Kidney (tissue), 14 donors: ENCODE results near the gene LBH. TPM values are rescaled to one million over a fixed set of nuclear protein-coding genes. Genes with fewer than 3 reads are reported as not detected.

Source experiments
- DNase-seq, 5 donors: peaks; one replicate each; pipeline ENCODE4 v3.0.0-alpha.2; 2013 to 2020
- FAIRE-seq: peaks from 2 replicates; lab custom pipeline; 2012; peaks lifted over from hg19 to GRCh38; lab: Jason Lieb, UNC
- H3K27ac ChIP-seq, 2 donors: one replicate each; pipeline ENCODE4 v1.7.0; 2013; ENCODE audit warnings: low read depth in 2 of 2, low read length in 2 of 2, inconsistent platforms in 1 of 2
- H3K27me3 ChIP-seq: one replicate; pipeline ENCODE4 v1.7.1; 2013; ENCODE audit warnings: low read length, inconsistent platforms; ENCODE audit not compliant: control insufficient read depth, insufficient read depth
- H3K36me3 ChIP-seq, 3 donors: one replicate each; pipeline versions ENCODE4 v1.7.0 to v1.7.1; 2013; ENCODE audit warnings: low read length in 3 of 3, control low read depth in 1 of 3, inconsistent platforms in 1 of 3; ENCODE audit not compliant: insufficient read depth in 3 of 3, control insufficient read depth in 2 of 3
- H3K4me1 ChIP-seq, 3 donors: one replicate each; pipeline versions ENCODE4 v1.7.0 to v1.7.1; 2013; ENCODE audit warnings: low read length in 3 of 3, inconsistent platforms in 1 of 3, low read depth in 1 of 3; ENCODE audit not compliant: control insufficient read depth in 2 of 3, insufficient read depth in 2 of 3
- H3K4me3 ChIP-seq, 3 donors: one replicate each; pipeline versions ENCODE4 v1.7.0 to v1.8.1; 2013; ENCODE audit warnings: low read length in 3 of 3, control low read depth in 1 of 3, inconsistent platforms in 1 of 3
- H3K9ac ChIP-seq, 3 donors: one replicate each; pipeline versions ENCODE4 v1.7.0 to v1.7.1; 2013; ENCODE audit warnings: low read length in 3 of 3, control low read depth in 1 of 3, inconsistent platforms in 1 of 3
- H3K9me3 ChIP-seq, 3 donors: one replicate each; pipeline versions ENCODE4 v1.7.0 to v1.7.1; 2013; ENCODE audit warnings: low read length in 3 of 3, control low read depth in 1 of 3, inconsistent platforms in 1 of 3; ENCODE audit not compliant: control insufficient read depth in 2 of 3, insufficient read depth in 1 of 3
- CTCF ChIP-seq: IDR thresholded peaks from 3 replicates; pipeline ENCODE4 v1.5.1; 2012; ENCODE audit warnings: mild to moderate bottlenecking, moderate library complexity, borderline replicate concordance; ENCODE audit not compliant: insufficient read depth; ENCODE audit errors: extremely low read depth
- intact Hi-C: fragments of 100-400 bp; cut with DNase I; formaldehyde crosslinking; loops from one replicate; pipeline ENCODE4 v1.11.1; 2022
- polyA plus RNA-seq: library from polyadenylated mRNA; stranded (reverse); fragments of 350-450 nt; fragmentation: Illumina TruSeq; extraction: RNeasy Lipid Tissue Mini Kit (QIAGEN cat#74804); gene quantifications from one replicate; pipeline ENCODE4 v1.2.3, GENCODE V29; 2014; ENCODE audit warnings: low read depth, low replicate concordance; ENCODE audit not compliant: insufficient read depth
- total RNA-seq: library from RNA; stranded (reverse); fragmentation: NEBNext Ultra II Directional; extraction: Animal tissue kit (Norgen Biotek cat#: 25700); gene quantifications from one replicate; pipeline ENCODE4 v1.2.1, GENCODE V29; 2021
- donor health status: control.
- donor health status: control.
- donor health status: control.
- donor health status: control.
- donor health status: control.
- donor health status: DM: yes; HTN: yes; CAD: no.
- donor health status: Normal renal cell carcinoma (clear cell type).

Gene LBH
- total and polyA plus RNA-seq, 2 donors from 2014 or later = 27.2 to 81.9 TPM

GRCh38 chr2:30188292-30188691, 43.0 kb upstream of the LBH start:
- no peak overlapping the region for H3K9ac ChIP-seq
- no peaks in the 10 kb centered on the region for H3K4me1 ChIP-seq
- no peak for TF ChIP-seq CTCF
- DNase-seq (no peak), FAIRE-seq (no peak)
- no peak overlapping the region for H3K27ac ChIP-seq
- intact Hi-C loops = no loop called here
- no peak overlapping the region for H3K4me3 ChIP-seq
- H3K36me3 ChIP-seq = no peaks in the 10 kb centered on the region
- no peaks in the 10 kb centered on the region for H3K9me3 ChIP-seq
- no peaks in the 10 kb centered on the region for H3K27me3 ChIP-seq

GRCh38 chr2:30190637-30191036, 40.7 kb upstream of the LBH start:
- Histone ChIP-seq H3K36me3 (no peaks in the 10 kb centered on the region), H3K9me3 (no peaks in the 10 kb centered on the region), H3K4me1 (no peaks in the 10 kb centered on the region), H3K27me3 (no peaks in the 10 kb centered on the region), H3K4me3 (no peak overlapping the region), H3K27ac (no peak overlapping the region), H3K9ac (no peak overlapping the region)
- no peak for FAIRE-seq
- no peak for DNase-seq
- intact Hi-C loops = no loop called here
- no peak for TF ChIP-seq CTCF

GRCh38 chr2:30191107-30191506, 40.2 kb upstream of the LBH start:
- H3K4me3 ChIP-seq = no peak overlapping the region
- intact Hi-C loops = no loop called here
- no peaks in the 10 kb centered on the region for H3K4me1 ChIP-seq
- no peaks in the 10 kb centered on the region for H3K27me3 ChIP-seq
- TF ChIP-seq CTCF = no peak
- H3K27ac ChIP-seq = no peak overlapping the region
- no peaks in the 10 kb centered on the region for H3K36me3 ChIP-seq
- H3K9ac ChIP-seq = no peak overlapping the region
- H3K9me3 ChIP-seq = no peaks in the 10 kb centered on the region
- DNase-seq (no peak), FAIRE-seq (no peak)

GRCh38 chr2:30191819-30192271, 39.5 kb upstream of the LBH start:
- no peak for FAIRE-seq
- H3K9me3 ChIP-seq = no peaks in the 10 kb centered on the region
- intact Hi-C loops = no loop called here
- no peak overlapping the region for H3K4me3 ChIP-seq
- no peaks in the 10 kb centered on the region for H3K27me3 ChIP-seq
- no peaks in the 10 kb centered on the region for H3K4me1 ChIP-seq
- H3K36me3 ChIP-seq = no peaks in the 10 kb centered on the region
- TF ChIP-seq CTCF = no peak
- DNase-seq = no peak
- H3K9ac ChIP-seq = no peak overlapping the region
- H3K27ac ChIP-seq = no peak overlapping the region
